HFF-Myc (cell line): ENCODE data around the gene HRH4.

Experiments used
- DNase-seq: peaks from one replicate; pipeline ENCODE4 v3.0.0-alpha.2; 2011; ENCODE audit warnings: low read depth; ENCODE audit errors: extremely low read depth
- H3K4me3 ChIP-seq: replicated peaks from 2 replicates; pipeline ENCODE4 v1.5.1; 2011; ENCODE audit warnings: low read depth, mild to moderate bottlenecking, control low read depth, low read length
- TF ChIP-seq, protein P1 (sequence below): IDR thresholded peaks from 2 replicates; pipeline ENCODE4 v1.5.1; 2012; ENCODE audit warnings: mild to moderate bottlenecking, low read depth, low read length, control low read depth; ENCODE audit errors: missing control alignments

HRH4 gene

DNA sequence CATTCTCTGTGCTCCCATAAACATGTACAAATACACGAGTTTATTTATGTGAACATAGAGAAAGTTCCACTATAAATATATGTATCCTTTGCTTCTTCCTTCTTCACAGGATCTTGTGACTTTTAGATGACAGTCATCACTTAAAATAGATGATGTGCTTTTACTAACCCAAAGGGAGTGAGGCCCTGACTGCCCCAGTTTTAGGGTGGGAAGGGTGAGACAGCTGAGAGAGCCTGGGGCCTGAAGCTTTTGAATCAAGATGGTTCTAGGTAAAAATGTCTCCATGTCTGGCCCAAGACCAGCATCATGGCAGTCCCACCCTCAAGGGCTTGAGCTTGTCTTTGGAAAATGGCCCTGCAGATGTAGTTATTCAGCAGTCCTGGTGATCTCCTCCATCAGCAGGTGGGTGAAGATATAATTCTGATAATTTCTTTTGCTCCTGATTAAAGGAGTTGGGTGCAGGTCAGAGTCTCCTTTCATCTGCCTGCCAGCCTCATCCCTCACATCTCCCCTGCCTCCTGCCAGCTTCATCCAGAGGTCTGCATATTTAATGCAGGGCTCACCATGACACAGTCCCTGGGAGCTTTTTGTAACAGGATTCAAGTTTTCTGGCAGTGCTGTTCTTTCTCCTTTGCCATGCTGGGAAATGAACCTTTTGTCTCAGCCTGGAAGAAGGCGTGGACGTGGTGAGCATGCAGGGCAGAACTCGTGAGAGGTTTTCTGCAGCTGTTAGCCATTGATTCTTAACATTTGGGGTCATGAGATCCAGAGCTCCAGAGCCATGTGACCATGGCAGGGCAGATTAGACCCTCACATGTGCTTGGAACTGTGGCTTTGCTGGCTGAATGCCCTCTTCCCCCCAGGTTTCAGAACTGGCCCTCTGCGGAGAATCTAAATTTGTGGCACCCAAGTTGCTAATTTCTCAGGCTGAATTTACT lies 2.7 kb downstream of the HRH4 start:
- H3K4me3 ChIP-seq: no peak overlapping the region
- DNase-seq: no peak
- TF ChIP-seq, protein P1, sequence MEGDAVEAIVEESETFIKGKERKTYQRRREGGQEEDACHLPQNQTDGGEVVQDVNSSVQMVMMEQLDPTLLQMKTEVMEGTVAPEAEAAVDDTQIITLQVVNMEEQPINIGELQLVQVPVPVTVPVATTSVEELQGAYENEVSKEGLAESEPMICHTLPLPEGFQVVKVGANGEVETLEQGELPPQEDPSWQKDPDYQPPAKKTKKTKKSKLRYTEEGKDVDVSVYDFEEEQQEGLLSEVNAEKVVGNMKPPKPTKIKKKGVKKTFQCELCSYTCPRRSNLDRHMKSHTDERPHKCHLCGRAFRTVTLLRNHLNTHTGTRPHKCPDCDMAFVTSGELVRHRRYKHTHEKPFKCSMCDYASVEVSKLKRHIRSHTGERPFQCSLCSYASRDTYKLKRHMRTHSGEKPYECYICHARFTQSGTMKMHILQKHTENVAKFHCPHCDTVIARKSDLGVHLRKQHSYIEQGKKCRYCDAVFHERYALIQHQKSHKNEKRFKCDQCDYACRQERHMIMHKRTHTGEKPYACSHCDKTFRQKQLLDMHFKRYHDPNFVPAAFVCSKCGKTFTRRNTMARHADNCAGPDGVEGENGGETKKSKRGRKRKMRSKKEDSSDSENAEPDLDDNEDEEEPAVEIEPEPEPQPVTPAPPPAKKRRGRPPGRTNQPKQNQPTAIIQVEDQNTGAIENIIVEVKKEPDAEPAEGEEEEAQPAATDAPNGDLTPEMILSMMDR: no peak

DNA sequence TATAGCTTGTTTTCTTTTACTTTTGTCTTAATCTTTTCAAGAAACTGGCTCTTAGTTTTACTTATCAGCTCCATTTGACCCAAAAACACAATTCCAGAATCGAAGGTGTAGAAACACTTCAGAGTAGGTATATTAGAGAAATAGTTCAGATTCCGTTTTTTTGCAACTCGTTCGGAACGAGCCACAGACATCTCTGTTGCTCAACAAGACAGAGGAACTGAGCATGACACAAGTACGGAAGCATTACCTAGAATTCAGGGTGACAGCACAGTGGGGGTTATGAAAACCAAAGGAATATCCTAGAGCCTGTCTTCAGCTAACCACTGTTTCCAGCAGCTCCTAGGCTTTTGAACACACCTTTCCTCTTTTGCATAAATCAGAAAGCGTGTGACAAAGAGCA lies 5.0 kb downstream of the HRH4 start:
- no peak overlapping the region for H3K4me3 ChIP-seq
- DNase-seq: no peak
- TF ChIP-seq, protein P1: no peak

DNA sequence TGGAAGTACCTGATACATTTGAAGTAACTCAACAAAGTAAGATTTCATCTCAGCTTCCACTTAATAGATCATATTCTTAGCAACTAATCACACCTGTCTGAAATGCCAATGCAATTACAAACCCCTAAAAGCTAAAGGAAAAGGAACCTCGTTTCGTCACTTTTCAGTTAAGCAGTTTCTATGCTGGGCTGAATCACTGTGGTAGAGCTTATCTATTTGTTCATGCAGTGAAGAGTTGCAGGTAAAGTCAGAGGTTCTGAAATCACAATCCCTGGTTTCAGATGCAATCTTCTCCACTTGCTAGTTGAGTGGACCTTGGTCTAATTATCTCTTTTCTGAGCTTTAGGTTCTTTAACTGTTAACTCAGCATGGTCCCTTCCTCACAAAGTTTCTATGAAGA lies 6.3 kb downstream of the HRH4 start:
- no peak overlapping the region for H3K4me3 ChIP-seq
- no peak for DNase-seq
- TF ChIP-seq, protein P1: no peak

DNA sequence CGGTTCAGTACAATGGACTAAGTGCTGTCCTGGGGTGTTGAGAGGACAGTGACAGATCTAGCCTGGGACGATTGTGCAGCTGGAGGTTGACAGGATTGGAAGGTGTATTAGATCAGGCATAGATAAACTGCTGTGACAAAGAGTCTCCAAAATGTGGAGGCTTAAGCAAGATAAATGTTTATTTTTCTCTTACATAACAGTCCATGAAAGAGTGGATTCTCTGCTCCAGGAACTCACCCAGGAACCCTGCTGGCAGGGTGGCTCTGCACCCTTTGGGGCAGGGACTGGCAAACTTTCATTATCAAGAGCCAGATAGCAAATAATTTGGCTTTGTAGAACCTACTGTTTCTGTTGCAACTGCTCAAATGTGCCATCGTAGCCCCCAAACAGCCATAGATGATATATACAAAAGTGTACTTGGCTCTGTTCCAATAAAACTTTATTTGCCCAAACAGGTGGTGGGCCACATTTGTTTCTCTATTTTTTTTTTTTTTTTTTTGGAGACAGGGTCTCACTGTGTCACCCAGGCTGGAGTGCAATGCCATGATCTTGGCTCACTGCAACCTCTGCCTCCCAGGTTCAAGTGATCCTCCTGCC lies 9.7 kb downstream of the HRH4 start:
- no peak for DNase-seq
- TF ChIP-seq, protein P1: no peak
- H3K4me3 ChIP-seq: no peak overlapping the region

DNA sequence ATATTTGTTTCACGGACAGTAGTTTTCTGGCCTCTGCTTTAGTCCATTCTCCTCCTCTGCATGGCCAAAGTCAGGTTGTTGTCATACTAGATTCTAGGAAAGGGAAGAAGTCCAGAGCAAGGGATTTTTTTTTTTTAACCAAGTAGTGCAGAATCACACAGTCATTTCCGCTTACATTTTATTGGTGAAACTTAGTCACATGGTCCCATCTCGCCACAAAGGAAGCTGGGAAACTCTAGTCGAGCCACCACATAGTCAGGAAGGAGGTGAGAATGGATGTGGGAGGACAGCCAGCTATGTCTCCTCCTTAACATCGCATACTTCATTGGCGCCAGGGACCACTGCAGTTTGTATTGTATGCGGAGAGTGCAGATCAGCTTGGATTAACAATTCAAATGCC lies 10.4 kb downstream of the HRH4 start:
- H3K4me3 ChIP-seq: no peak overlapping the region
- DNase-seq: no peak
- TF ChIP-seq, protein P1: no peak

DNA sequence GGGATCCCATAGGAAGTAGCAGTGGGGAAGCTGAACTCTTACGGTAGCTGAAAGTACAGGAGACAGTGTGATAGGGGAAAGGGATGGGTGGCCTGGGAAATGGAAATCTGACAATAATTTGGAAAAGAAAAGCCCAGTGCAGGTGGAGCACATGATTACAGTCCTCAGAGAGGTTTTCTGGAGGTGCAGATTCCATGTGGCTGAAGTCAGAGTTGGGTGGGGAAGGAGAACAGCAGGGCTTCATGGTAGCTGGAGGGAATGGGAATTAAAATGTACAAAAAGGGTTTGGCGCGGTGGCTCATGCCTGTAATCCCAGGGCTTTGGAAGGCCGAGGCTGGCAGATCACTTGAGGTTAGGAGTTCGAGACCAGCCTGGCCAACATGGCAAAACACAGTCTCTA lies 12.2 kb downstream of the HRH4 start:
- no peak overlapping the region for H3K4me3 ChIP-seq
- no peak for DNase-seq
- TF ChIP-seq, protein P1: no peak
